Body of pancreas (tissue), 4 donors: ENCODE results near the gene SLC35F4.

Source experiments
- CTCF ChIP-seq, 7 experiments: fragments of 450-650 bp in 4 of 7; fragments of 200-600 bp in 3 of 7; sonication (generic) in 3 of 7; IDR thresholded peaks; one replicate each; pipeline ENCODE4 v1.5.1; 2016 to 2019; ENCODE audit warnings: antibody characterized with exemption in 7 of 7
- POLR2A ChIP-seq, 3 donors: fragments of 450-650 bp; IDR thresholded peaks; one replicate each; pipeline ENCODE4 v1.6.1; 2016; ENCODE audit warnings: antibody characterized with exemption in 3 of 3, mild to moderate bottlenecking in 2 of 3

GRCh38 chr14:57573173-57573572, 292.7 kb downstream of the SLC35F4 start:
- TF ChIP-seq CTCF (IDR thresholded peaks at IDR 0.05) (no peak), POLR2A (IDR thresholded peaks at IDR 0.05) (no peak)
